Activated naive CD8-positive, alpha-beta T cell (primary cell): ENCODE data around the gene KCTD13.
A peak's percentile ranks its signal among the peaks of the same experiment; 100 is the strongest.
"Not testable (repeated sequence)": the region's sequence is repeated elsewhere in the genome, so short reads cannot be mapped to it uniquely, and the experiment has no call there.

Experiments used
- H3K27ac Mint-ChIP-seq: one replicate; pipeline ENCODE4 v1.8.0; 2021; ENCODE audit warnings: mixed read lengths
- H3K27me3 Mint-ChIP-seq: one replicate; pipeline ENCODE4 v1.8.0; 2021; ENCODE audit warnings: mixed read lengths
- H3K36me3 Mint-ChIP-seq: one replicate; pipeline ENCODE4 v1.8.0; 2021; ENCODE audit warnings: mixed read lengths
- H3K4me1 Mint-ChIP-seq: one replicate; pipeline ENCODE4 v1.8.0; 2021; ENCODE audit warnings: low read depth, mixed read lengths
- H3K4me3 Mint-ChIP-seq: one replicate; pipeline ENCODE4 v1.8.0; 2021; ENCODE audit warnings: mild to moderate bottlenecking, mixed read lengths
- H3K9me3 Mint-ChIP-seq: one replicate; pipeline ENCODE4 v1.8.0; 2021; ENCODE audit warnings: low read depth, mixed read lengths

The KCTD13 gene

DNA sequence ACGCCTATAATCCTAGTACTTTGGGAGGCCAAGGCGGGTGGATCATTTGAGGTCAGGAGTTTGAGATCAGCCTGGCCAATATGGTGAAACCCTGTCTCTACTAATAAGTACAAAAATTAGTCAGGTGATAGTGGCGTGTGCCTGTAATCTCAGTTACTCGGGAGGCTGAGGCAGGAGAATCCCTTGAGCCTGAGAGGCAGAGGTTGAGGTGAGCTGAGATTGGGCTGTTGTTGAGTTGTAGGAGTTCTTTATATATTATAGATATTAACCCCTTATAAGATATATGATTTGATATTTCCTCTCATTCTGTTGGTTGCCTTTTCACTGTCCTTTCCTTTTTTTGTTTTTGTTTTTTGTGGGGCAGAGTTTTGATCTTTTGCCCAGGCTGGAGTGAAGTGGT, 33.8 kb upstream of the KCTD13 start:
- H3K4me3 Mint-ChIP-seq, H3K27ac Mint-ChIP-seq: not testable (repeated sequence)
- peaks cover 18% of the 10 kb centered on the region for H3K4me1 Mint-ChIP-seq

DNA sequence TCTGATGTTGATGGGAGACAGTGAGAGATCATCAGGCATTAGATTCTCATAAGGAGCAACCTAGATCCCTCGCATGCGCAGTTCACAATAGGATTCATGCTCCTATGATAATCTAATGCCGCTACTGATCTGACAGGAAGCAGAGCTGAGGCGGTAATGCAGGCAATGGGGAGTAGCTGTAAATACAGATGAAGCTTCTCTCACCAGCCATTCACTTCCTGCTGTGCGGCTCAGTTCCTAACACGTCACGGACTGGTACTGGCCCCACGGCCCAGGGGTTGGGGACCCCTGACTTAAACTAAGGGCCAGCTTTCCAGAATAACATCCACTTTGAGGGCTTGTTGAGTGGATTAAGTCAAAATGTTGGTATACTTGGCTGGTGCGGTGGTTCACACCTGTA, 33.3 kb upstream of the KCTD13 start:
- peaks cover 18% of the 10 kb centered on the region for H3K4me1 Mint-ChIP-seq
- H3K36me3 Mint-ChIP-seq = no peaks in the 10 kb centered on the region
- H3K27me3 Mint-ChIP-seq = no peaks in the 10 kb centered on the region
- no peaks in the 10 kb centered on the region for H3K9me3 Mint-ChIP-seq
- no peak overlapping the region for H3K27ac Mint-ChIP-seq
- no peak overlapping the region for H3K4me3 Mint-ChIP-seq

More for the DNA sequence above, 33.8 kb upstream of the KCTD13 start:
- not testable (repeated sequence) for H3K27me3 Mint-ChIP-seq, H3K9me3 Mint-ChIP-seq, H3K36me3 Mint-ChIP-seq

DNA sequence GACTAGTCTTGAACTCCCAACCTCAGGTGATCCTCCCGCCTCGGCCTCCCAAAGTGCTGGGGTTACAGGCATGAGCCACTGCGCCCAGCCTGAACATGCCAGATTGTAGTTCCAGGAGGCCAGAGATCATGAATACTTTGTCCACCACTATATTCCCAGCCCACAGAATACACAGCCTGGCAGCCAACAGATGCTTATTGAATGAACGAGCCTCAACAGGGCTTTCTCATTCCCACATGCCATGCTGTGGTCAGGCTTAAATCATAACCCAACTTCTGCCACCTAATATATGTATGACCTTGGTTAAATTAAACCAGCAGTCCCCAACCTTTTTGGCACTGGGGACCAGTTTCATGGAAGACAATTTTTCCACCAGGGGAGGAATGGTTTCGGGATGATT, 32.7 kb upstream of the KCTD13 start:
- no peaks in the 10 kb centered on the region for H3K36me3 Mint-ChIP-seq
- H3K27ac Mint-ChIP-seq = no peak overlapping the region
- H3K4me1 Mint-ChIP-seq = peaks cover 18% of the 10 kb centered on the region
- H3K9me3 Mint-ChIP-seq = no peaks in the 10 kb centered on the region
- H3K27me3 Mint-ChIP-seq = no peaks in the 10 kb centered on the region
- no peak overlapping the region for H3K4me3 Mint-ChIP-seq

DNA sequence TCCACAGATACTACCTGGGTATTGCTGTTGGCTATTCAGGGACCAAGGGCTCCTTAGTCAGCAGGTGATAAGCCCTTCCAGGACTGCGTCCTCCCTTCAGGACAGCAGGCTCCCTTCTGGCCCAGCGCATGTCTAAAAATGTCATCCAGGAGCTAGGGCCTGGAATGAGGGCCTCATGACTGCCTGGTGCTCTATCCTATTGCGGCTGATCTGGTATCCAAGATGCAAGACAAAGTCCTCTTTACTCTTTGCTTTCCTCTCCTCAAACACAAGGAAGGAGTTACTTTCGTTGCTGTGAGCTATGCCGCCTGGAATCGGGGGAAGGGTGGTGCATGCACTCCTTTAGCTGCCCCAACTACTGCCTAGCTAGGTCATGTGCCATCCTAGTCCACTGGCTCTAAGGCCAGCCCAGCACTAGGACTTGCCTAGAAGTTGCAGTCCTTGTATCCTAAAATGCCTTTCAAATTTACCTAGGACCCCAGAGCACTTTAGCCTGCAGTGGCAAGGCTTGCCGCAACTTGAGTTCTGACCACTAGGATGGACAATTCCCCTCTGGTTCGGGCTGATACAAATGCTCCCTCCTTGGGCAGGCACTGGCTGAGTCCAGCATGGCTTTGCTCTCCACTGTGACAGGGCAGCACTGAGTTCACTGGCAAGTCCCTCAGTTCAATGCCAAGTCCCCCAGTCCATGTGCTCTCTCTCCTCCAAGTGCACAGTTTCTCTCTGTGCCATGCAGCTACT, 25.8 kb upstream of the KCTD13 start:
- Mint-ChIP-seq H3K27me3 (peaks cover 1% of the 10 kb centered on the region), H3K4me1 (no peaks in the 10 kb centered on the region), H3K27ac (no peak overlapping the region), H3K9me3 (peaks cover 4% of the 10 kb centered on the region), H3K4me3 (no peak overlapping the region), H3K36me3 (peaks cover 3% of the 10 kb centered on the region)

DNA sequence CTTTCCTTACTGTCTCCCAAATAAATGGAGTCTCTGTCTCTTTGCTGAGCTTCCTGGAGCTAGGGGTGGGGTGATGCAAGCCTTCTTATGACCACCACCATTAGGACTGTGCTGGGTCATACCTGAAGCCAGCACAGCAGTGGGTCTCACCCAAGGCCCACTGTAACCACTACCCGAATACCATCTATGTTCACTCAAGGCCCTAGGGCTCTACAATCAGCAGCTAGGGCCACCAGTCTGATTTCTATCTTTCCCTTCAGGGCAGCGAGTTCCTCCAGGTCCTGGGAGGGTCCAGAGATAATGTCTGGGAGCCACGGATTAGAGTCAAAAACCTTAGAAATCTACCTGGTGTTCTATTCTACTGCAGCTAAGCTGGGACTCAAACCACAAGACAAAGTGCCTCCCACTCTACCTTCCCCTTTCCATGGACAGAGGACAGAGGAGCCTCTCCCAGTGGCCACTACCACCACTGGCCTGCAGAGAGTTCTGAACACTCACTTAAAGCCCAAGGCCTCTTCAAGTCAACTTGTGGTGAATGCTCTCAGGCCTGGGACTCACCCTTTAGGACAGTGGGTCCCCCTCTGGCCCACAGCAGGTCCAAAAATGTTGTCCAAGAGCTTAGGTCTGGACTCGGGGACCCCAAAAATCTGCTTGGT, 24.9 kb upstream of the KCTD13 start:
- Mint-ChIP-seq H3K4me1 (no peaks in the 10 kb centered on the region), H3K4me3 (no peak overlapping the region), H3K27ac (no peak overlapping the region), H3K27me3 (peaks cover 1% of the 10 kb centered on the region), H3K9me3 (peaks cover 4% of the 10 kb centered on the region), H3K36me3 (peaks cover 3% of the 10 kb centered on the region)

DNA sequence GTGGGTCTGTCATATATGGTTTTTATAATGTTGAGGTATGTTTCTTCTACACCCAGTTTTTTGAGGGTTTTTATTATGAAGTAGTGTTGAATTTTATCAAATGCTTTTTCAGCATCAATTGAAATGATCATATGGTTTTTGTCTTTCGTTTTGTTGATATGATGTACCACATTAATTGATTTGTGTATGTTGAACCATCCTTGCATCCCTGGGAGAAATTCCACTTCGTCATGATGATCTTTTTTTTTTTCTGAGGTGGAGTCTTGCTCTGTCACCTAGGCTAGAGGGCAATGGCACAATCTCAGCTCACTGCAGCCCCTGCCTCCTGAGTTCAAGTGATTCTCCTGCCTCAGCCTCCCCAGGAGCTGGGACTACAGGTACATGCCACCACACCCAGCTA, 21.9 kb upstream of the KCTD13 start:
- Mint-ChIP-seq H3K36me3 (peaks cover 3% of the 10 kb centered on the region), H3K27ac (no peak overlapping the region), H3K27me3 (peaks cover 1% of the 10 kb centered on the region), H3K9me3 (peaks cover 4% of the 10 kb centered on the region), H3K4me1 (no peaks in the 10 kb centered on the region), H3K4me3 (no peak overlapping the region)

DNA sequence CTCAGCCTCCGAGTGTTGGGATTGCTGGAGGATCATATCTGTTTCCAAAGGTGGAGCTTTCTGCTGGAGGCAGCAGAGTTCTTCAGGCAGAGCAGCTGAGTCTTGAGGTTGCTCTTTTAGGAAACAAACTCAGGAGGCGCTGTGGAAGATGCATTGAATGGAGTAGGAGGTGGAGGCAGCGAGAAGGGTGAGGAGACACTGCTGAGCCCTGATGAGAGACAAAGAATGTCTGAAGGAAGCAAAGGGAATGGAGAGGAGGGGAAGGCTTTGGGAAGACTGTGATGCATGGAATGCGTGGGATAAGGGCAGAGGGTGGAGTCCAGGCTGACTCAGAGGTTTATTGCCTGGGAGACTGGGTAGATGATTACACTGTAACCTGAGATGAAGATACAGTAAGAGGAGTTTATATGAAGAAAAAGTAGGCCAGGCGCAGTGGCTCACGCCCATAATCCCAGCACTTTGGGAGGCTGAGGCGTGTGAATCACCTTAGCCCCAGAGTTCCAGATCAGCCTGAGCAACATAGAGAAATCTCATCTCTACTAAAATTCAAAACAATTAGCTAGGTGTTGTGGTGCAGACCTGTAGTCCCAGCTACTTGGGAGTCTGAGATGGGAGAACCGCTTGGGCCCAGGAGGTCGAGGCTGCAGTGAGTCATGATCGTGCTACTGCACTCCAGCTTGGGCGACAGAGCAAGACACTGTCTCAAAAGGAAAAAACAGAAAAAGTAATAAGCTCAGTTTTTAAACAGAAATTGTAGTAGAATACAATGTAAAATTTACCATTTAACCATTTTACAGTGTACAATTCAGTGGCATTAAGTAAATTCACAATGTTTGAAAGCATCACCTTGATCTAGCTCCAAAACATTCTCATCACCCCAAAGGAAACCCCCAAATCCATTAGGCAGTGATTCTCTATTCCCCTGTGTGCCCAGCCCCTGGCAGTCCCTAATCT, 18.1 kb upstream of the KCTD13 start:
- peaks cover 2% of the 10 kb centered on the region for H3K27me3 Mint-ChIP-seq
- H3K4me3 Mint-ChIP-seq = no peak overlapping the region
- H3K4me1 Mint-ChIP-seq = peaks cover 5% of the 10 kb centered on the region
- H3K27ac Mint-ChIP-seq = no peak overlapping the region
- H3K36me3 Mint-ChIP-seq = no peaks in the 10 kb centered on the region
- no peaks in the 10 kb centered on the region for H3K9me3 Mint-ChIP-seq

DNA sequence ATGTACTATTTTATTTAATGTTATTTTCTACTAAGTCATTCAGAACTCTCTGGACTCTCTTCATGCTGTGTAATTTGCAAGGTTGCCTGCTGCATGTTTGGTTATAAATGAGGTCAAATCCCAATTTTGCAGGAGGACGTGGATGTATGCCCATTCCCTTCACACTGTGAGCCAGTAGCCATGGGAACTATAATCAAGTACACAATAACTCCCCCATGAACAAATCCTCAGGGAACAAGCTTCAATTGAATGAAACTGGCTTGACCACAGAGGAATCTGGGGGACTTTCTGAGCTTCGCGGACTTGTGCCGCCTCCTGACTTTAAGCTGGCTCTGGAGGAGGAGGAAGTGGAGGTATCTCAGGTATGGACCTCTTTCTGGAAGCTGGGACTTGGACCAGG, 14.6 kb upstream of the KCTD13 start:
- H3K36me3 Mint-ChIP-seq = no peaks in the 10 kb centered on the region
- peaks cover 2% of the 10 kb centered on the region for H3K27me3 Mint-ChIP-seq
- H3K4me3 Mint-ChIP-seq = no peak overlapping the region
- H3K4me1 Mint-ChIP-seq = peaks cover 5% of the 10 kb centered on the region
- no peaks in the 10 kb centered on the region for H3K9me3 Mint-ChIP-seq
- H3K27ac Mint-ChIP-seq = no peak overlapping the region

DNA sequence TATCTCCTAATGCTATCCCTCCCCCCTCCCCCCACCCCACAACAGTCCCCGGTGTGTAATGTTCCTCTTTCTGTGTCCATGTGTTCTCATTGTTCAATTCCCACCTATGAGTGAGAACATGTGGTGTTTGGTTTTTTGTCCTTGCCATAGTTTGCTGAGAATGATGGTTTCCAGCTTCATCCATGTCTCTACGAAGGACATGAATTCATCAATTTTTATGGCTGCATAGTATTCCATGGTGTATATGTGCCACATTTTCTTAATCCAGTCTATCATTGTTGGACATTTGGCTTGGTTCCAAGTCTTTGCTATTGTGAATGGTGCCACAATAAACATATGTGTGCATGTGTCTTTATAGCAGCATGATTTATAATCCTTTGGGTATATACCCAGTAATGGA, 5.7 kb upstream of the KCTD13 start:
- H3K4me1 Mint-ChIP-seq, H3K27me3 Mint-ChIP-seq, H3K27ac Mint-ChIP-seq, H3K36me3 Mint-ChIP-seq, H3K4me3 Mint-ChIP-seq, H3K9me3 Mint-ChIP-seq: not testable (repeated sequence)

DNA sequence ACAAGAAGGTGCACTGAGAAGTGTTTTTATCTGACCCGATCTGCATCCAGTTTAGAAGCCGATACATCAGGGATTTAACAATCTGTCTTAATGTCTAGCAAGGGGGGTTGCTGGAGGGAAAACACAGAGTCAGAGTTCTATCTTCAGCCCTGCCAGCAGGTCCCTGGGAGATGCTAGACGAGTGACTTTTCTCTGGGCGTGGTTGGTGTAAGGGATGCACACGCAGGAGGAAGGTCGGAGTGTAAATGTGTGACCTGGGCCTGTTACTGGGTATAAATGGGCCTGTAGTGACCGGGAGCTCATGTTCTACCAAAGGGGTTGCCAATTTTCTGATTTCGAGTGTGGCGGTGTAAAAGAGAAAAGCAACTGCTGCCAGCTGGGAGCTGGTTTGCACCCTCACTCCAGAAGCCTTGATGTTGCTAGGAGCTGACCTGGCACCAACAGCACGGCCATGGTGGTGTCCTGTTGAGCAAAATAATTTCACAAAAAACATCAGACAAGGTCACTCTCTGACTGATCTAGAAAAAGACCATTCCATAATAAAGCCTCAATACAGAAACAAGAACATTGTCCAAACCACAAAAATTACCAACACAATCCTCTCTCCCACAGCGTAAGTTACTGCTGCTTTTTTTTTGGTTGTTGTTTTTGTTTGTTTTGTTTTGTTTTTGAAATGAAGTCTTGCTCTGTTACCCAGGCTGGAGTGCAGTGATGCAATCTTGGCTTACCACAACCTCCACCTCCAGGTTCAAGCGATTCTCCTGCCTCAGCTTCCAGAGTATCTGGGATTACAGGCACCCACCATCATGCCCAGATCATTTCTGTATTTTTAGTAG, 1.3 kb upstream of the KCTD13 start:
- H3K36me3 Mint-ChIP-seq = peaks cover 4% of the 10 kb centered on the region
- no peaks in the 10 kb centered on the region for H3K27me3 Mint-ChIP-seq
- H3K4me3 Mint-ChIP-seq = peak overlapping the region; percentile 92
- H3K9me3 Mint-ChIP-seq = no peaks in the 10 kb centered on the region
- H3K4me1 Mint-ChIP-seq = peaks cover 29% of the 10 kb centered on the region
- H3K27ac Mint-ChIP-seq = peak overlapping the region; percentile 95

DNA sequence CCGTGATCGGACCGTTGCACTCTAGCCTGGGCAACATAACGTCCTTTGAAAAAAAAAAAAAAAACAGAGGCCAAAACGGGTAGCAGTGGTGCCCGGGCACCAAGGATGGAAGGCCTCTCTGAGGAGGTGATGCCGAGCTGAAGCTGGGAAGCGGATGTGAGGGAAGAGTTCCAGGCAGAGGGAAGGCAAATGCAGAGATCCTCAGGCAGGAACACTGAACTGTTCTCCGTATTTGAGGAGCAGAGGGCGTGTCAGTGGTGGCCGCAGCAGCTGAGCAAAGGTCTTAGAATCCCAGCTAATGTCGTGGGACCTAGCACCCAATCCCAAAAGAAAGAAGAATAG, 656 bp upstream of the KCTD13 start:
- no peaks in the 10 kb centered on the region for H3K9me3 Mint-ChIP-seq
- H3K4me1 Mint-ChIP-seq = peaks cover 30% of the 10 kb centered on the region
- H3K4me3 Mint-ChIP-seq = peak overlapping the region; percentile 92
- H3K27ac Mint-ChIP-seq = peak overlapping the region; percentile 95
- no peaks in the 10 kb centered on the region for H3K27me3 Mint-ChIP-seq
- H3K36me3 Mint-ChIP-seq = peaks cover 4% of the 10 kb centered on the region

DNA sequence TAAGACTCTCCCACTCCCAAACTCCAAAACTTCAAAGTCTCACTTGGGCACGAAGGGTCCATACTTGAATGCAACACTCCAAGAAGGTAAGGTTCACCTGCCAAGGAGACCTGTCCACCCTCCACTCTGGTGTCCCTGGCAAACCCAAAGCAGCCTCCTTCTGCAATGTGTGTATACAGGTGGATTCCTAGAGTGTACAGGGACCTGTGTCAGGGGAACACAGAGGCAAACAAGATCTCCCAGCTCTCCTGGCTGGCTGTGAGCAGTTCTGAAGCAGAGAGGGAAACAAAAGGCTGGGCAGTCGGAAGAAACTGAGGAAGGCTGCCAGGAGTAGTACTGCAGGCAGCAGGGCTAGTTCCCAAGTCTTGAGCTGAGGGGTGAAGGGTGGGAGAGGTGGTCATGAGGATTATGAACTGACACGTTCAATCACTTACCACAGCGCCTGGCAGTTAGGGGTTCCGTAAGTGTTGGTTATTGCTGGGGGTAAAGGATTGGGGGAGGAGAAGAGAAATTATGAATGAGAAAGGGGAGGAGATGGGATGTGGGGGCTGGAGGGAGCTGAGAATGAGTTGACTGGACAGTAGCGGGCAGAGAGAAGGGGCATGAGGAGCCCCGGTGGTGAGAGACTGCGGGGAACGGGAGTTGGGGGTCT, 795 bp downstream of the KCTD13 start:
- Mint-ChIP-seq H3K9me3 (no peaks in the 10 kb centered on the region), H3K36me3 (peaks cover 14% of the 10 kb centered on the region), H3K4me3 (peak overlapping the region; percentile 99), H3K27me3 (no peaks in the 10 kb centered on the region), H3K27ac (peak overlapping the region; percentile 93), H3K4me1 (peaks cover 42% of the 10 kb centered on the region)

DNA sequence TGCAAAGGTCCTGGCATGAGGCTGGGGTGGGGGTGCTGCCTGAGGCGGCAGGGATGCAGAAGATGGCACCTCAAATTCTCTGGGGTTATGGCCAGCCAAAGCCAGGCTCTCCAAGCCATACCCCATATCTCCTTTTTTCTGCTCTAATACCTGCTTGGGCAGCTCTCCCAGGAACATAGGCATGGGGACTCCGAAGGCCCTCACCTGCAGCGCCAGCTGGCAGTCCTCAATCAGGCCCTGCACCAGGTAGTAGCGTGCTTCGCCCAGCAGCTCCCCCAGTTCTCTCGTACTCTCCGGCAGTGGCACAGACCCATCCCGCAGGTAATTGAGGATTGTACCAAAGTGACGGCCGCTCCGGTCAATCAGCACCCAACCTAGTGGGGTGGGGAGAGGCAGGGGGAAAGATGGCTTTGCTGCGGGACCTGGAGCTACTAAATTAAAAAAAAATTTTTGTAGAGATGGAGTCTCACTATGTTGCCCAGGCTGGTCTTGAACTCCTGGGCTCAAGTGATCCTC, 3.0 kb downstream of the KCTD13 start:
- no peak overlapping the region for H3K4me3 Mint-ChIP-seq
- no peak overlapping the region for H3K27ac Mint-ChIP-seq
- peaks cover 17% of the 10 kb centered on the region for H3K36me3 Mint-ChIP-seq
- H3K27me3 Mint-ChIP-seq = no peaks in the 10 kb centered on the region
- H3K9me3 Mint-ChIP-seq = no peaks in the 10 kb centered on the region
- H3K4me1 Mint-ChIP-seq = peaks cover 42% of the 10 kb centered on the region

DNA sequence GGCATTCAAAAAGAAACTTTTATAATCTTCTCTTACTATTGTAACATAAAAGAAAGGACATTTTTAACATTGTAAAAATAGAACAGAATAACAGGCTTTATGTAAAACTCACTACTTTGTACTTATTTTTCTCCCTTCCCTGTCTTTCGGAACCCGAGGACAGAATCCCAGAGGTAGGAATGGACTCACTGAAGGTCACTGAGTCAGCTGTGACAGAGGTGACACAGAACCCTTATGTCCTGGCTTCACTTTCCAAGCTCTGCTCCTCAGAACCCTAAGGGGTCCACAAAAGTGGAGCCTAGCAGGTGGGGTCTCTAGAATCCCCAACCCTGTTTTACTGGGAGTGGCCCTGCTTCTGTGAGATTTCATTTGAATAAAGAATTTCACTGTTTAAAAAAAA, 3.7 kb downstream of the KCTD13 start:
- no peak overlapping the region for H3K4me3 Mint-ChIP-seq
- no peaks in the 10 kb centered on the region for H3K27me3 Mint-ChIP-seq
- peaks cover 41% of the 10 kb centered on the region for H3K4me1 Mint-ChIP-seq
- no peaks in the 10 kb centered on the region for H3K9me3 Mint-ChIP-seq
- no peak overlapping the region for H3K27ac Mint-ChIP-seq
- peaks cover 17% of the 10 kb centered on the region for H3K36me3 Mint-ChIP-seq
